Activated T-helper 1 cell treated with anti-CD3 and anti-CD28 coated beads, Interleukin-12 subunit alpha, Interleukin-12 subunit beta, Interleukin-2, Interleukin-4 antibody, amounts not matched to agents 30 ng/mL and 10 ng/mL and 1 ng/mL, durations not matched to agents 14 hours and 24 hours and 36 hours (primary cell): ENCODE measurements around the gene PAM. TPM values are rescaled to one million over a fixed set of nuclear protein-coding genes. Genes with fewer than 3 reads are reported as not detected.

Source experiments
- DNase-seq: peaks from one replicate; pipeline ENCODE4 v3.0.0; 2021; ENCODE audit warnings: low spot score
- H3K27ac Mint-ChIP-seq: one replicate; pipeline ENCODE4 v1.8.0; 2021; ENCODE audit warnings: mild to moderate bottlenecking, mixed read lengths
- H3K27me3 Mint-ChIP-seq: one replicate; pipeline ENCODE4 v1.8.0; 2022; ENCODE audit warnings: mild to moderate bottlenecking, moderate library complexity, mixed read lengths; ENCODE audit not compliant: insufficient read depth
- H3K36me3 Mint-ChIP-seq: one replicate; pipeline ENCODE4 v1.8.0; 2021; ENCODE audit warnings: low read depth, mixed read lengths
- H3K4me1 Mint-ChIP-seq: one replicate; pipeline ENCODE4 v1.8.0; 2021; ENCODE audit warnings: low read depth, mixed read lengths
- H3K4me3 Mint-ChIP-seq: one replicate; pipeline ENCODE4 v1.8.0; 2021; ENCODE audit warnings: mild to moderate bottlenecking, moderate library complexity, mixed read lengths
- H3K9me3 Mint-ChIP-seq: one replicate; pipeline ENCODE4 v1.8.0; 2021; ENCODE audit warnings: mixed read lengths
- intact Hi-C: fragments of 100-400 bp; cut with micrococcal nuclease; formaldehyde crosslinking; loops from one replicate; pipeline ENCODE4 v1.15.1; 2024
- total RNA-seq: library from RNA; stranded (reverse); gene quantifications from 2 replicates; pipeline ENCODE4 v1.2.3, GENCODE V29; 2022

Gene PAM
- total RNA-seq, 1 donor from 2014 or later = 74.0 TPM

- intact Hi-C loops = no loop called here
- H3K36me3 Mint-ChIP-seq = peaks cover 12% of the 10 kb centered on the region
- H3K9me3 Mint-ChIP-seq = no peaks in the 10 kb centered on the region
Measured at GRCh38 chr5:102959055-102959454, 203.9 kb downstream of the PAM start.

GRCh38 chr5:102961671-102962070 is 206.6 kb downstream of the PAM start:
- no peak overlapping the region for H3K4me3 Mint-ChIP-seq
- intact Hi-C loops = no loop called here
- no peaks in the 10 kb centered on the region for H3K27me3 Mint-ChIP-seq
- no peaks in the 10 kb centered on the region for H3K4me1 Mint-ChIP-seq
- H3K9me3 Mint-ChIP-seq = no peaks in the 10 kb centered on the region
- no peak for DNase-seq
- H3K36me3 Mint-ChIP-seq = peaks cover 18% of the 10 kb centered on the region
- no peak overlapping the region for H3K27ac Mint-ChIP-seq

More at GRCh38 chr5:102959055-102959454, 203.9 kb downstream of the PAM start:
- Mint-ChIP-seq H3K4me3 (no peak overlapping the region), H3K27ac (no peak overlapping the region), H3K4me1 (no peaks in the 10 kb centered on the region), H3K27me3 (no peaks in the 10 kb centered on the region)
- DNase-seq = no peak

GRCh38 chr5:102965653-102966052 is 210.5 kb downstream of the PAM start:
- Mint-ChIP-seq H3K36me3 (peaks cover 7% of the 10 kb centered on the region), H3K4me3 (no peak overlapping the region)
- intact Hi-C loops = no loop called here

GRCh38 chr5:102969641-102970040 is 214.5 kb downstream of the PAM start:
- DNase-seq = no peak
- intact Hi-C loops = loop anchor here (2.0 to 5.0 kb wide), 3 partner anchors 169 to 287 kb away; no protein-coding TSS in a partner anchor
- H3K9me3 Mint-ChIP-seq = no peaks in the 10 kb centered on the region
- no peaks in the 10 kb centered on the region for H3K4me1 Mint-ChIP-seq
- no peak overlapping the region for H3K27ac Mint-ChIP-seq
- peaks cover 1% of the 10 kb centered on the region for H3K27me3 Mint-ChIP-seq
- H3K36me3 Mint-ChIP-seq = peaks cover 7% of the 10 kb centered on the region
- H3K4me3 Mint-ChIP-seq = no peak overlapping the region

More at GRCh38 chr5:102965653-102966052, 210.5 kb downstream of the PAM start:
- H3K9me3 Mint-ChIP-seq = no peaks in the 10 kb centered on the region
- H3K27ac Mint-ChIP-seq = no peak overlapping the region
- peaks cover 1% of the 10 kb centered on the region for H3K27me3 Mint-ChIP-seq
- DNase-seq = no peak
- H3K4me1 Mint-ChIP-seq = no peaks in the 10 kb centered on the region

- no peaks in the 10 kb centered on the region for H3K4me1 Mint-ChIP-seq
- no peaks in the 10 kb centered on the region for H3K9me3 Mint-ChIP-seq
- H3K4me3 Mint-ChIP-seq = no peak overlapping the region
- H3K27me3 Mint-ChIP-seq = peaks cover 1% of the 10 kb centered on the region
- peaks cover 4% of the 10 kb centered on the region for H3K36me3 Mint-ChIP-seq
- DNase-seq = no peak
- no peak overlapping the region for H3K27ac Mint-ChIP-seq
- intact Hi-C loops = loop anchor here (2.0 to 5.0 kb wide), 2 partner anchors 191 to 289 kb away; no protein-coding TSS in a partner anchor
Measured at GRCh38 chr5:102971676-102972293, 216.7 kb downstream of the PAM start.

- no peak overlapping the region for H3K4me3 Mint-ChIP-seq
- H3K27ac Mint-ChIP-seq = no peak overlapping the region
- peaks cover 8% of the 10 kb centered on the region for H3K36me3 Mint-ChIP-seq
- no peak for DNase-seq
- intact Hi-C loops = loop anchor here (5.0 kb wide), 1 partner anchor 292 kb away; no protein-coding TSS in a partner anchor
- H3K4me1 Mint-ChIP-seq = no peaks in the 10 kb centered on the region
- H3K9me3 Mint-ChIP-seq = no peaks in the 10 kb centered on the region
- H3K27me3 Mint-ChIP-seq = peaks cover 1% of the 10 kb centered on the region
Measured at GRCh38 chr5:102974177-102974576, 219.1 kb downstream of the PAM start.

GRCh38 chr5:102975045-102975444 is 219.9 kb downstream of the PAM start:
- Mint-ChIP-seq H3K9me3 (no peaks in the 10 kb centered on the region), H3K4me3 (no peak overlapping the region), H3K36me3 (peaks cover 8% of the 10 kb centered on the region), H3K4me1 (no peaks in the 10 kb centered on the region), H3K27me3 (no peaks in the 10 kb centered on the region), H3K27ac (no peak overlapping the region)
- intact Hi-C loops = no loop called here
- no peak for DNase-seq

- DNase-seq = no peak
- H3K36me3 Mint-ChIP-seq = peaks cover 8% of the 10 kb centered on the region
- intact Hi-C loops = no loop called here
- H3K4me1 Mint-ChIP-seq = no peaks in the 10 kb centered on the region
- H3K27me3 Mint-ChIP-seq = no peaks in the 10 kb centered on the region
- H3K4me3 Mint-ChIP-seq = no peak overlapping the region
- H3K9me3 Mint-ChIP-seq = no peaks in the 10 kb centered on the region
- H3K27ac Mint-ChIP-seq = no peak overlapping the region
Measured at GRCh38 chr5:102975457-102976182, 220.5 kb downstream of the PAM start.

- Mint-ChIP-seq H3K27ac (no peak overlapping the region), H3K4me3 (no peak overlapping the region), H3K36me3 (peaks cover 23% of the 10 kb centered on the region), H3K4me1 (no peaks in the 10 kb centered on the region), H3K27me3 (no peaks in the 10 kb centered on the region), H3K9me3 (peaks cover 31% of the 10 kb centered on the region)
- no peak for DNase-seq
- intact Hi-C loops = no loop called here
Measured at GRCh38 chr5:102981957-102982635, 227.0 kb downstream of the PAM start.

- Mint-ChIP-seq H3K36me3 (peaks cover 20% of the 10 kb centered on the region), H3K4me3 (no peak overlapping the region), H3K27me3 (no peaks in the 10 kb centered on the region), H3K27ac (no peak overlapping the region), H3K4me1 (no peaks in the 10 kb centered on the region), H3K9me3 (peaks cover 30% of the 10 kb centered on the region)
- DNase-seq = no peak
- intact Hi-C loops = no loop called here
Measured at GRCh38 chr5:102986074-102986473, 231.0 kb downstream of the PAM start.

- peaks cover 5% of the 10 kb centered on the region for H3K36me3 Mint-ChIP-seq
- no peak for DNase-seq
- intact Hi-C loops = no loop called here
- no peak overlapping the region for H3K4me3 Mint-ChIP-seq
- no peaks in the 10 kb centered on the region for H3K4me1 Mint-ChIP-seq
- no peak overlapping the region for H3K27ac Mint-ChIP-seq
- peaks cover 13% of the 10 kb centered on the region for H3K9me3 Mint-ChIP-seq
- no peaks in the 10 kb centered on the region for H3K27me3 Mint-ChIP-seq
Measured at GRCh38 chr5:102988459-102988858, 233.4 kb downstream of the PAM start.

- no peak overlapping the region for H3K27ac Mint-ChIP-seq
- intact Hi-C loops = no loop called here
- H3K4me1 Mint-ChIP-seq = no peaks in the 10 kb centered on the region
- DNase-seq = no peak
- H3K9me3 Mint-ChIP-seq = no peaks in the 10 kb centered on the region
- H3K36me3 Mint-ChIP-seq = peaks cover 16% of the 10 kb centered on the region
- H3K27me3 Mint-ChIP-seq = no peaks in the 10 kb centered on the region
- no peak overlapping the region for H3K4me3 Mint-ChIP-seq
Measured at GRCh38 chr5:102991802-102992201, 236.7 kb downstream of the PAM start.

- intact Hi-C loops = no loop called here
- Mint-ChIP-seq H3K27ac (no peak overlapping the region), H3K36me3 (peaks cover 18% of the 10 kb centered on the region), H3K27me3 (no peaks in the 10 kb centered on the region), H3K4me1 (no peaks in the 10 kb centered on the region), H3K9me3 (peaks cover 4% of the 10 kb centered on the region), H3K4me3 (no peak overlapping the region)
- DNase-seq = no peak
Measured at GRCh38 chr5:102996011-102996575, 241.0 kb downstream of the PAM start.
